Ramos (cell line): Measurements from ENCODE around the gene ZFP82.

Experiments
- in situ Hi-C: fragments of 300-500 bp; cut with MboI; formaldehyde crosslinking; loops from one replicate; pipeline ENCODE4 v1.14.3; 2022; ENCODE audit warnings: low sequenced_read_pairs; ENCODE audit not compliant: unreplicated experiment

The ZFP82 gene

GRCh38 chr19:36418287-36419001 lies at the start of gene ZFP82:
TSS of gene ZFP82 (minus strand) at chr19:36418644. CDS start at chr19:36409789, 8,855 bp downstream.
- in situ Hi-C loops: no loop called here

- in situ Hi-C loops: no loop called here
Observed at GRCh38 chr19:36460046-36460445, 41.6 kb upstream of the ZFP82 start.

GRCh38 chr19:36456831-36457230 lies 38.4 kb upstream of the ZFP82 start:
- in situ Hi-C loops: no loop called here

DNA sequence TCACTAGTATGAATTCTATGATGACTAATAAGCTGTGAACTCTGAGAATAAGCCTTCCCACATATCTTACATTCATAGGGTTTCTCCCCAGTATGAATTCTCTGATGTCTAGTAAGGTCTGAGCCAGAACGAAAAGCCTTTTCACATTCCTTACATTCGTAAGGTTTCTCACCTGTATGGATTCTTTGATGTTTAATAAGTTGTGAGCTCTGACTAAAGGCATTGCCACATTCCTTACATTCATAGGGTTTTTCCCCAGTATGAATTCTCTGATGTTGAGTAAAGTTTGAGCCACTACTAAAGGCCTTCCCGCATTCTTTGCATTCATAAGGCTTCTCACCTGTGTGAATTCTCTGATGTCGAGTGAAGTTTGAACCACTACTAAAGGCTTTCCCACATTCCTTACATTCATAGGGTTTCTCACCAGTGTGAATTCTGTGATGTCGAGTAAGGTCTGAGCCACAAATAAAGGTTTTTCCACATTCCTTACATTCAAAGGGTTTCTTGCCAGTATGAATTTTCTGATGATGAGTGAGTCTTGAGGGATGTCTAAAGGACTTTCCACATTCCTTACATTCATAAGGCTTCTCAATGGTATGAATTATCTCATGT lies 30.7 kb upstream of the ZFP82 start:
- in situ Hi-C loops: no loop called here

GRCh38 chr19:36441339-36441738 lies 22.9 kb upstream of the ZFP82 start:
- in situ Hi-C loops: no loop called here

DNA sequence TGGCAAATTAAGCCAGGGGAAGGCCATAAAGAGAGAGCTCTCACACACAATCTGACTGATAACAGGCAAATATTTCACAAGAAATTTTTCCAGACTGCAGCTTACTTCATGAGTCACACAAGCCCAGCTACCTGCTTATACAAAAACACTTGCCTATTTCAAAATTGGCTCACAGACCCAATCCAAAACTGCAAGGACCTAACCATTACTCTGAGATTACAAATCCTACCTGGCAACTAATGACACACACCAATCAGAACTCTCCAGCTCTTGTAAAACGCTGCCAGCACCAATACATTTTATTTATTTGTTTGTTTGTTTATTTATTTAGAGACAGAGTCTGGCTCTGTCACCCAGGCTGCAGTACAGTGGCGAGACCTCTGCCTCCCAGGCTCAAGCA lies 18.1 kb upstream of the ZFP82 start:
- in situ Hi-C loops: no loop called here

GRCh38 chr19:36423925-36424324 lies 5.5 kb upstream of the ZFP82 start:
- in situ Hi-C loops: no loop called here

DNA sequence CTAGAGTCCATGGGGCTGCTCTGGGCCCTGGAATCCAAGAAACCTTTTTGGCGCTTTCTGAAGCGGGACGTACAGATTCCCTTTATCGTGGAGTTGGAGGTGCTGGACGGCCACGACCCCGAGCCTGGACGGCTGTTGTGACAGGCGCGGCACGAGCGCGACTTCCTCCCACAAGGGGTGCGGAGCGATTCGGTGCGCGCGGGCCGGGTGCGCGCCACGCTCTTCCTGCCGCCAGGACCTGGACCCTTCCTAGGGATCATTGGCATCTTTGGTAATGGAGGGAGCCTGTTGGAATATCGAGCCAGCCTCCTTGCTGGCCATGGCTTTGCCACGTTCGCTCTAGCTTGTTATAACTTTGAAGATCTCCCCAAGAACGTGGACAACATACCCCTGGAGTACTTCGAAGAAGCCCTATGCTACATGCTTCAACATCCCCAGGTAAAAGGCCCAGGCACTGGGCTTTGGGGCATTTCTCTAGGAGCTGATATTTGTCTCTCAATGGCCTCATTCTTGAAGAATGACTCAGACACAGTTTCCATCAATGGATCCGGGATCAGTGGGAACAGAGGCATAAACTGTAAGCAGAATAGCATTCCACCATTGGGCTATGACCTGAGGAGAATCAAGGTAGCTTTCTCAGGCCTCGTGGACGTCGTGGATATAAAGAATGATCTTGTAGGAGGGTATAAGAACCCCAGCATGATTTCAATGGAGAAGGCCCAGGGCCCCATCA lies 3.5 kb upstream of the ZFP82 start:
- in situ Hi-C loops: no loop called here

DNA sequence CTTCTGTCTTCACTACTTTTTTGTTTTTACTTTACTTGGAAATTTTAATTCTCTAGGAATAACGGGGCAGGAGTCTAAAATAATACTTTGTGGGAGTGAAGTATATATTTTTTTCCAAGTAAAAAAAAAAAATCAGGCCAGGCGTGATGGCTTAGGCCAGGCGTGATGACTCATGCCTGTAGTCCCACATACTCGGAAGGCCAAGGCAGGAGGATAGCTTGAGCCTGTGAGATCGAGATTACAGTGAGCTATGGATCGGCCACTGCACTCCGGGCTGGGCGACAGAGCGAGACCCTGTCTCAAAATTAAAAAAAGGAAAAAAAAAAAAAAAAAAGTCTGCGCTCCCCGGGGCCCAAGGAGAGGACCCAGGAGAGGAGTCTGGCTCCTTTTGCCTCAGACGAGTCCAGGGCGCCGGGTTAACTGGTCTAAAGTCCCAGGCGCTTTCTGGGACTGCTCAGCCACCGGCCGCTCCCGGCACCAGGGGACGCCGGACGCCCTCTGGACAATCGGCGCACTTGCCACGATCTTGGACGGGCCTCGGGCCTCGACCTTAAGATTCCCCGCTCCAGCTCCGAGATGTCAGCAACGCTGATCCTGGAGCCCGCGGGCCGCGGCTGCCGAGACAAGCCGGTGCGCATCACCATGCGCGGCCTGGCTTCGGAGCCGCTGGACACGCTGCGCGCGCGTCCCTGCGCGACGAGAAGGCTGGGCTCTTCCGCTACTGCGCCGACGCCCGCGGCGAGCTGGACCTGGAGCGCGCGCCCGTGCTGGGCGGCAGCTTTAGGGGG lies 2.7 kb upstream of the ZFP82 start:
- in situ Hi-C loops: no loop called here

DNA sequence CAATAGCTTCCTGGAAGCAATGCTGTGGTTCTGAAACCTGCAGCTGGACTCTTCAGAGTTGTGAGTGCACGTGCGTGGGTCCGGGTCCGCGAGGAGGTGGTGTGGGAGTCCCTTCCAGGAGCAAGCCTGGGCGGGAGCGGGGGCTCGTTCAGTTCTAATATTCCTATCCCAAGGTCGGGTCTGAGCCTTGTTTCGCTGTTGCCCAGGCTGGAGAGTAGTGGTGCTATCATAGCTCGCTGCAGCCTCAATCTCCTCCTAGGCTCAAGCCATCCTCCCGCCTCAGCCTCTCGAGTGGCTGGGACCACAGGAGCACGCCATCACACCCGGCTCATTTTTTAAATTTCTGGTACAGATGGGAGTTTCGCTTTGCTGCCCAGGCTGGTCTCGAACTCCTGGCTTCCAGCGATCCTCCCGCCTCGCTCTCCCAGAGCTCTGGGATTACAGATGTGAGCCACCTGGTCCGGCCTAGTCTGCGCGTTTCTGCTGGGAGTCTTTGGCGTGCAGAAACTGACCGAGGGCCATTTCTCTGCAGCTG lies 625 bp downstream of the ZFP82 start:
- in situ Hi-C loops: no loop called here

GRCh38 chr19:36409841-36410240 lies 8.6 kb downstream of the ZFP82 start:
- in situ Hi-C loops: no loop called here

GRCh38 chr19:36408101-36408500 lies 10.3 kb downstream of the ZFP82 start:
- in situ Hi-C loops: no loop called here

GRCh38 chr19:36404498-36404897 lies 13.9 kb downstream of the ZFP82 start:
- in situ Hi-C loops: no loop called here

DNA sequence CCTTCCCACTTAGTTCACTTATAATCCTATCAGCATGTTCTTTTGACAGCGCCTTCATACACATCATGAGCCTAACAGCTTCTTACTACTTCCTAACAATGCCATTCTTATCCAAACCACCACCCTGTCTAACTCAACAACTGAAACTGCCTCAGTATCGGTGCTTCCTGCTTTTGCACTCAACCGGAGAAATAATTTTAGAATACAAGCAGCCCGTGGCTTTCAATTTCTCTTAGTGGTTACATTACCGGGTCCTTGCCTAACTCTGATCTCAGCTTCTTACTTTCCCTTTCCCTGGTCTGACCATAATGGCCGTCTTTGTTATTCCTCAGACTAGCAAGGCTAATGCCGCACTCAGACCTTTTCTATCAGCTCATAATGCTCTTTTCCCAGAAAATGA lies 17.0 kb downstream of the ZFP82 start:
- in situ Hi-C loops: no loop called here

DNA sequence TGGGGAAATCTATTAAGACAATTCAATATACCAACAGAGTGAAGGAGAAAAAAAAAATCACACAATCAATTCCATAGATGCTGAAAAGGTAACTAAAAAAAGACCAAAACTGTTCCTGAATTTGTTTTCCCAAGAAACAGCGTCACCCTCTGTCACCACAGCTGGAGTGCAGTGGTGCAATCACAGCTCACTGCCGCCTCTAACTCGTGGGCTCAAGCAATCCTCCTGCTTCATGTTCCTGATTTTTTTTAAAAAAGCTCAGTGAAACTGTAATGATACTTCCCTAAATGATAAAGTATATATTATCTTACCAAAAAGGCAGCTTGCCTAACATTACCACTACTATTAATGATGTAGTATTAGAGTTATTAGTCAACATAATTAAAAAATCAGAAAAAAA lies 19.9 kb downstream of the ZFP82 start:
- in situ Hi-C loops: no loop called here

GRCh38 chr19:36392916-36393673 lies 25.3 kb downstream of the ZFP82 start:
- in situ Hi-C loops: no loop called here

GRCh38 chr19:36379510-36379819 lies 39.0 kb downstream of the ZFP82 start:
- in situ Hi-C loops: no loop called here

GRCh38 chr19:36378625-36379509 lies 39.6 kb downstream of the ZFP82 start, which contains the start of gene ZFP14:
TSS of gene ZFP14 (minus strand) at chr19:36379201. CDS start at chr19:36367892, 11,309 bp downstream.
- in situ Hi-C loops: no loop called here
